GM23338 (cell line): ENCODE results near the gene SELENOS.

ENCODE experiments used
- CREB1 ChIP-seq: fragments of 250-450 bp; sonication (Bioruptor Pico); IDR thresholded peaks from 2 replicates; pipeline ENCODE4 v1.5.0; 2020; ENCODE audit warnings: low read depth, mild to moderate bottlenecking, moderate library complexity
- POLR2AphosphoS5 ChIP-seq: IDR thresholded peaks from 2 replicates; pipeline ENCODE4 v1.6.1; 2016; ENCODE audit warnings: antibody characterized with exemption, low read depth
- ZNF331 ChIP-seq: fragments of 250-450 bp; sonication (Bioruptor Pico); IDR thresholded peaks from 2 replicates; pipeline ENCODE4 v1.5.0; 2020; ENCODE audit warnings: low read depth, mild to moderate bottlenecking, moderate library complexity
- TF ChIP-seq, protein P1 (sequence below), 2 experiments: fragments of 200-600 bp in 1 of 2; sonication (generic) in 1 of 2; conservative IDR thresholded peaks; 2 replicates each; pipeline versions ENCODE4 v1.5.1 to v1.6.1; 2016 to 2017; ENCODE audit warnings: antibody characterized with exemption in 2 of 2, low read depth in 2 of 2, mild to moderate bottlenecking in 2 of 2, moderate library complexity in 1 of 2

DNA sequence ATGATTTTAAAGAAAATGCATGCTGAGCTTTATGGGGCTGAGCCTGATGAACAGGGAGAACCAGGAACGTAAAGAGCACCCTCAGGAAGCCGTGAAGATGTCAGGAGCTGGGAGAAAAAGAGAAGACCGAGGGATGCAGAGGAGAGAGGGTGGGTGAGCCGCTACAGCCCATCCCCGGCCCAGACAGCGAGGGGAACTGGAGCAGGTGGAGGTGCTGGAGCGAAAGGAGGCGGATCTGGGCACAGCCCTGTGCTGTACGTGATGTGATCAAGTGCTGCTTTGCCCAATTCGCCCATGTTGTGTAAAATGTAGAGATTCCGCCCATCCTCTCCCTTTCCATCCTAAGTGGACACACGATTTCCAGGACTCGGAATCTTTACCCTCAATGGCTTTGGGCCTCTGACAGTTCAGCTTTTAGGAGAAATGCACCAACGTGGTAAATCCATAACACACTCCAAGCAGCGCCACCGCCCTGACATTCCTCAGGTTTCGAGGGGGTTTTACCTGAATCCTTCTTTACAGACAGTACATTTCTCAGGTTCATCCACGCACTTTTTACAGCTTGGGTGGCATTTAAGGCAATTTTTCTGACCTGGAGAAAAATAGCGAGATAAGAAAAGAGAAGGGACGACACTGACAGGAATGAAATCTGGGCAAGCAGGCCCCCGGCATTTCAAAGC is 44.9 kb upstream of the SELENOS start:
- TF ChIP-seq CREB1 (CRISPR knock-in tag) (no peak), POLR2AphosphoS5 (no peak), ZNF331 (no peak)
- TF ChIP-seq, protein P1, sequence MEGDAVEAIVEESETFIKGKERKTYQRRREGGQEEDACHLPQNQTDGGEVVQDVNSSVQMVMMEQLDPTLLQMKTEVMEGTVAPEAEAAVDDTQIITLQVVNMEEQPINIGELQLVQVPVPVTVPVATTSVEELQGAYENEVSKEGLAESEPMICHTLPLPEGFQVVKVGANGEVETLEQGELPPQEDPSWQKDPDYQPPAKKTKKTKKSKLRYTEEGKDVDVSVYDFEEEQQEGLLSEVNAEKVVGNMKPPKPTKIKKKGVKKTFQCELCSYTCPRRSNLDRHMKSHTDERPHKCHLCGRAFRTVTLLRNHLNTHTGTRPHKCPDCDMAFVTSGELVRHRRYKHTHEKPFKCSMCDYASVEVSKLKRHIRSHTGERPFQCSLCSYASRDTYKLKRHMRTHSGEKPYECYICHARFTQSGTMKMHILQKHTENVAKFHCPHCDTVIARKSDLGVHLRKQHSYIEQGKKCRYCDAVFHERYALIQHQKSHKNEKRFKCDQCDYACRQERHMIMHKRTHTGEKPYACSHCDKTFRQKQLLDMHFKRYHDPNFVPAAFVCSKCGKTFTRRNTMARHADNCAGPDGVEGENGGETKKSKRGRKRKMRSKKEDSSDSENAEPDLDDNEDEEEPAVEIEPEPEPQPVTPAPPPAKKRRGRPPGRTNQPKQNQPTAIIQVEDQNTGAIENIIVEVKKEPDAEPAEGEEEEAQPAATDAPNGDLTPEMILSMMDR (conservative IDR thresholded peaks at IDR 0.05; ENCODE audit: low read depth in 2 of 2) = no peak
